ENCODE results near the gene SULT1C3. TPM values are rescaled to one million over a fixed set of nuclear protein-coding genes. Genes with fewer than 3 reads are reported as not detected.
A peak's percentile ranks its signal among the peaks of the same experiment; 100 is the strongest.

The SULT1C3 gene
- polyA plus RNA-seq, 1 experiment, result not detected

DNA sequence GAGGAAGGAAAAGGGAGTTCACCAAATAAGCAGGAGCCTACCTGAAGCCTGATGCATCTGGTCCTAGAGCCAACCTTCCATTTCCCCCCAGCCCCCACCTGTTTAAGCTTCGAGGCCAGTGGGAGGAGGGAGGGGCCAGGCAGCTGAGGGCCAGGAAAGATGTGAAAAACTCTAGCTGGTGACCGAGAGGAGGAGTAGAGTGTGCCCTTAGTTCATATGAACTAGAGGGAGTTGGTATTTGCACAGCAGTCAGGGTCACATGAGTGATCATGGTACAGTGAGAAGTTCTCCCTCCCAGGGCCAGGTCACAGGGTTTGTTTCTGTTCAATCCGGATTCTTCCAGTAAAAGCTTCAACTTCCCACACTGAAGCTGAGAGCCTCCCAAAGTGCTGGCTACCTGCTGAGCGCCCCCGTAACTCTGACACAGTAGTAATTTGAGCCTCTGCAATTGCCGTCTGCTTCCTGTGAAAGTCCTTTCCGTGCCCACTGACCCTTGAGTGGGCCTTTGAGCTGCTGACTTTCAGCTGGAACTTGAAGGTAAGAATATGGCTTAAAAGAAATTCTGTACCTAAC is 48.9 kb downstream of the SULT1C3 start, which contains the start of gene SULT1C2:
Gene SULT1C2, plus strand, starts transcription at position 362 of the 573 bp plus-strand sequence. CDS start 4,773 bp downstream, outside the sequence.
- ChIA-PET POLR2A (no interaction called here), CTCF (no interaction called here)
- no peak for DNase-seq (ENCODE audit: low read depth, low spot score)
- Histone ChIP-seq H3K27me3 (ENCODE audit: control insufficient read depth, insufficient read depth, low read length) (peaks cover 7% of the 10 kb centered on the region), H3K4me3 (ENCODE audit: low read depth, low read length) (no peak within 1 kb of the TSS), H3K9me3 (ENCODE audit: control insufficient read depth, insufficient read depth, low read length) (no peaks in the 10 kb centered on the region), H3K27ac (ENCODE audit: low read depth, low read length) (no peak within 1 kb of the TSS)
- TF ChIP-seq, protein P1, sequence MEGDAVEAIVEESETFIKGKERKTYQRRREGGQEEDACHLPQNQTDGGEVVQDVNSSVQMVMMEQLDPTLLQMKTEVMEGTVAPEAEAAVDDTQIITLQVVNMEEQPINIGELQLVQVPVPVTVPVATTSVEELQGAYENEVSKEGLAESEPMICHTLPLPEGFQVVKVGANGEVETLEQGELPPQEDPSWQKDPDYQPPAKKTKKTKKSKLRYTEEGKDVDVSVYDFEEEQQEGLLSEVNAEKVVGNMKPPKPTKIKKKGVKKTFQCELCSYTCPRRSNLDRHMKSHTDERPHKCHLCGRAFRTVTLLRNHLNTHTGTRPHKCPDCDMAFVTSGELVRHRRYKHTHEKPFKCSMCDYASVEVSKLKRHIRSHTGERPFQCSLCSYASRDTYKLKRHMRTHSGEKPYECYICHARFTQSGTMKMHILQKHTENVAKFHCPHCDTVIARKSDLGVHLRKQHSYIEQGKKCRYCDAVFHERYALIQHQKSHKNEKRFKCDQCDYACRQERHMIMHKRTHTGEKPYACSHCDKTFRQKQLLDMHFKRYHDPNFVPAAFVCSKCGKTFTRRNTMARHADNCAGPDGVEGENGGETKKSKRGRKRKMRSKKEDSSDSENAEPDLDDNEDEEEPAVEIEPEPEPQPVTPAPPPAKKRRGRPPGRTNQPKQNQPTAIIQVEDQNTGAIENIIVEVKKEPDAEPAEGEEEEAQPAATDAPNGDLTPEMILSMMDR (IDR thresholded peaks at IDR 0.05; ENCODE audit: low read depth, low read length), result no peak

DNA sequence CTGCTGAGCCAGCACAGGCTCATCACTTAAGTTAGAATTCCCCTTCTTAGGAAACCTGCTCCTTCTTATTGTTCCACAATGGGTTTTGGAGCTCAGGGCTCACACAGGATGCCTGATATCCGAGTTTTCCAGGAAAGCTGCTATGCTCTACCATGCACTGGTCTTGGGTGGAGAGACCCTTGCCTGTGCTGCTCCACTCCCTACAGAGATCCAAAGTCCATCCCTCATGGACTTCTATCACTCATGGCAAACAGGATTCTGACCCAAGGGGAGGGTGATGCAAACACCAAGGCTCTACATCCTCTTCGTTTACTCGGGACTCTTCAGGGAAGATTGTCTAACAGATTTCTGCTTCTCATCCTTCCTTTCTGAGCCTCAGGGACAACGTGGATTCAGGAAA is 54.1 kb downstream of the SULT1C3 start:
- no peak for DNase-seq (ENCODE audit: low read depth, low spot score)
- Histone ChIP-seq H3K27me3 (ENCODE audit: control insufficient read depth, insufficient read depth, low read length) (peaks cover 4% of the 10 kb centered on the region), H3K27ac (ENCODE audit: low read depth, low read length) (no peak overlapping the region), H3K9me3 (ENCODE audit: control insufficient read depth, insufficient read depth, low read length) (no peaks in the 10 kb centered on the region), H3K4me3 (ENCODE audit: low read depth, low read length) (no peak overlapping the region)
- ChIA-PET CTCF (no interaction called here), POLR2A (no interaction called here)
- TF ChIP-seq, protein P1 (IDR thresholded peaks at IDR 0.05; ENCODE audit: low read depth, low read length), result no peak

DNA sequence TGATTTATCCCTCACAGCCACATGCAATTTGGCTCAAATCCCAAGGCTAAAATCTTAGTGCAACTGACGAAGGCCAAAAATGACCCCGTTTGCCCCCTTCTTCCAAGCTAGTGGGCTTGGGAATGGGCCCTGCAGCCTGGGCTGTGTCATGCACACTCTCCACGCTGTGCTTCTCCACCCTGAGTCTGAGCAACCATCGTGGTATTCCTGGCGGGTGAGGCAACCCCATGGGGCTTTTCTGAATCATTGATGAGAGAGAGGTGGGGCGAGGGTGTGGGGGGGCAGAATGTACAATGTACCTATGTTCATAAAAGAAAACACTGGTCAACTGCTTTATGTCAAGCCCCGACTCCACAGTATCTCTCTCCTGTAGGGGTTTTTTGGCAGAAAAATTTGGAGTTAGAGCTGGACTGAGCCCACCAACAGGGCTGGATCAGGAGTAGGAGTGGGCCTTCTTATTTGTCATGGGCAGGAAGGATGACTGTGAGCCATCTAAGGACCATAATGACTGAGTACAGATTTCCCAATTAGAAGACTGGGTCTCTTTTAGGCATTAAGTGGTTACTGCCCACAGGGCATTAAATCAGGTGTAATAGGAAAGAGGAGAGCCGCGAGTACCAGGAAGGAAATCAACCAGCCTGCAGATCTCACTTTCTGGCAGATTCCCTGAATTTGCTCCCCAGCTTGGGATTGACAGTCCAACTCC is 57.8 kb downstream of the SULT1C3 start:
- TF ChIP-seq, protein P1 (IDR thresholded peaks at IDR 0.05; ENCODE audit: low read depth, low read length), result no peak
- H3K27ac ChIP-seq (ENCODE audit: low read depth, low read length), result no peak overlapping the region
- CTCF ChIA-PET, result interaction anchor here (0.9 kb wide), 1 partner anchor 53 kb away, joined by 3 read pairs; no protein-coding TSS in a partner anchor

DNA sequence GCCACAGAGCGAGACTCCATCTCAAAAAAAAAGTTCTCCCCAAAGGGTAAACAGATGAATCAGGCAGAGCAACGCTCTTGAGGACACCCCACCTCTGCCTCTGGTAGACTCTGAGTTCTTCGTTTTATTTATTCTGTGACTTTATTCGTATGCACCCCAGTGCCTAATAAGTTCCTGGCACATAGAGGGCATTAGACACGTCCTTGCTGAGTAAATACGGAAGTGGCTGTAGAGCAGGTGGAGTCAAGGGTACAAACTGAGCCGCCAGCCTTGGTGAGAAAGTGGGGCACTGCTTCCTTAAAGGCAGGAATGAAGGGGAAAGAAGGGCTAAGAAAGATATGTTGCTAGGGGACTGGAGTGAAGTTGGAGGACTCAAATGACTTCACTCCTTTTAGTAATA is 61.8 kb downstream of the SULT1C3 start:
- H3K4me3 ChIP-seq (ENCODE audit: low read depth, low read length), result no peak overlapping the region
- ChIA-PET CTCF (no interaction called here), POLR2A (no interaction called here)
- no peak overlapping the region for H3K27ac ChIP-seq (ENCODE audit: low read depth, low read length)
- TF ChIP-seq, protein P1 (IDR thresholded peaks at IDR 0.05; ENCODE audit: low read depth, low read length), result no peak
- peaks cover 2% of the 10 kb centered on the region for H3K27me3 ChIP-seq (ENCODE audit: control insufficient read depth, insufficient read depth, low read length)
- no peak for DNase-seq (ENCODE audit: low read depth, low spot score)
- no peaks in the 10 kb centered on the region for H3K9me3 ChIP-seq (ENCODE audit: control insufficient read depth, insufficient read depth, low read length)

More for the DNA sequence above, 57.8 kb downstream of the SULT1C3 start:
- Histone ChIP-seq H3K27me3 (ENCODE audit: control insufficient read depth, insufficient read depth, low read length) (peaks cover 2% of the 10 kb centered on the region), H3K4me3 (ENCODE audit: low read depth, low read length) (no peak overlapping the region), H3K9me3 (ENCODE audit: control insufficient read depth, insufficient read depth, low read length) (no peaks in the 10 kb centered on the region)
- peak; percentile 49 for DNase-seq (ENCODE audit: low read depth, low spot score)
- POLR2A ChIA-PET, result no interaction called here

DNA sequence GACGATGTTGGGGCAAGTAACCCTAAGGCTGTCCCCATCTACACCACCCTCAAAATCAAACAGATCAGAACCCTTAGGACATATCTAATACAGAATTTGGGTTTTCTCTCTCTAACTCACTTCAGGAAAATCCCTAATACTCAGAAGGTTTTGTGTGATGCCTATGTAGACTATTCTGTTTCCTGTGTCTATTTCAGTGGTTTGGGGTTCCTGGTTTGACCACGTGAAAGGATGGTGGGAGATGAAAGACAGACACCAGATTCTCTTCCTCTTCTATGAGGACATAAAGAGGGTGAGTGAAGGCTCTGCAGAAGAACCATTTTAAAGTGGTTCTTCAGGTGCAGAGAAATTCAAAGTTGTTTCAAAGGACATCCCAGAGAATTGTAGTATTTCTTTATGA is 65.2 kb downstream of the SULT1C3 start:
- Histone ChIP-seq H3K9me3 (ENCODE audit: control insufficient read depth, insufficient read depth, low read length) (no peaks in the 10 kb centered on the region), H3K27ac (ENCODE audit: low read depth, low read length) (no peak overlapping the region), H3K27me3 (ENCODE audit: control insufficient read depth, insufficient read depth, low read length) (peaks cover 5% of the 10 kb centered on the region), H3K4me3 (ENCODE audit: low read depth, low read length) (no peak overlapping the region)
- ChIA-PET POLR2A (no interaction called here), CTCF (no interaction called here)
- no peak for DNase-seq (ENCODE audit: low read depth, low spot score)
- TF ChIP-seq, protein P1 (IDR thresholded peaks at IDR 0.05; ENCODE audit: low read depth, low read length), result no peak

Measured in AG04450 (cell line).